Stimulated activated CD4-positive, alpha-beta T cell treated with anti-CD3 and anti-CD28 coated beads, Interleukin-4, amount 100 ng/mL, for 1 hour (primary cell): Measurements from ENCODE around the gene NRXN2.
"Not testable (repeated sequence)": the region's sequence is repeated elsewhere in the genome, so short reads cannot be mapped to it uniquely, and the experiment has no call there.

Source experiments
- DNase-seq: peaks from one replicate; pipeline ENCODE4 v3.0.0-alpha.2; 2020

NRXN2 gene

GRCh38 chr11:64667154-64667745 lies 55.7 kb downstream of the NRXN2 start:
- DNase-seq = no peak

GRCh38 chr11:64665411-64665821 lies 57.6 kb downstream of the NRXN2 start:
- DNase-seq = no peak

GRCh38 chr11:64664236-64664870 lies 58.6 kb downstream of the NRXN2 start:
- not testable (repeated sequence) for DNase-seq

GRCh38 chr11:64663656-64664055 lies 59.3 kb downstream of the NRXN2 start:
- DNase-seq = no peak

- no peak for DNase-seq
Observed at GRCh38 chr11:64661614-64662013, 61.4 kb downstream of the NRXN2 start.

GRCh38 chr11:64661146-64661545 lies 61.9 kb downstream of the NRXN2 start:
- no peak for DNase-seq

GRCh38 chr11:64660706-64661105 lies 62.3 kb downstream of the NRXN2 start:
- DNase-seq = no peak

GRCh38 chr11:64660205-64660604 lies 62.8 kb downstream of the NRXN2 start:
- DNase-seq = no peak

GRCh38 chr11:64659417-64660144 lies 63.4 kb downstream of the NRXN2 start:
- DNase-seq = no peak

GRCh38 chr11:64658265-64658664 lies 64.7 kb downstream of the NRXN2 start:
- no peak for DNase-seq

GRCh38 chr11:64656862-64657261 lies 66.1 kb downstream of the NRXN2 start:
- no peak for DNase-seq

GRCh38 chr11:64655941-64656601 lies 66.9 kb downstream of the NRXN2 start:
- DNase-seq = no peak

- no peak for DNase-seq
Observed at GRCh38 chr11:64654958-64655541, 67.9 kb downstream of the NRXN2 start.

- DNase-seq = no peak
Observed at GRCh38 chr11:64654439-64654838, 68.6 kb downstream of the NRXN2 start.

GRCh38 chr11:64653388-64653973 lies 69.5 kb downstream of the NRXN2 start:
- no peak for DNase-seq

- peak; percentile 75 for DNase-seq
Observed at GRCh38 chr11:64652586-64653387, 70.2 kb downstream of the NRXN2 start.

GRCh38 chr11:64650923-64651523 lies 72.0 kb downstream of the NRXN2 start:
- no peak for DNase-seq

GRCh38 chr11:64649291-64649697 lies 73.7 kb downstream of the NRXN2 start:
- DNase-seq = no peak

- no peak for DNase-seq
Observed at GRCh38 chr11:64648551-64648950, 74.4 kb downstream of the NRXN2 start.

- DNase-seq = no peak
Observed at GRCh38 chr11:64647019-64647779, 75.8 kb downstream of the NRXN2 start.
